ENCODE measurements around the gene EPHA4. TPM values are rescaled to one million over a fixed set of nuclear protein-coding genes. Genes with fewer than 3 reads are reported as not detected.

Gene EPHA4
- total RNA-seq, 1 experiment from 2014 or later, result 3.4 TPM

DNA sequence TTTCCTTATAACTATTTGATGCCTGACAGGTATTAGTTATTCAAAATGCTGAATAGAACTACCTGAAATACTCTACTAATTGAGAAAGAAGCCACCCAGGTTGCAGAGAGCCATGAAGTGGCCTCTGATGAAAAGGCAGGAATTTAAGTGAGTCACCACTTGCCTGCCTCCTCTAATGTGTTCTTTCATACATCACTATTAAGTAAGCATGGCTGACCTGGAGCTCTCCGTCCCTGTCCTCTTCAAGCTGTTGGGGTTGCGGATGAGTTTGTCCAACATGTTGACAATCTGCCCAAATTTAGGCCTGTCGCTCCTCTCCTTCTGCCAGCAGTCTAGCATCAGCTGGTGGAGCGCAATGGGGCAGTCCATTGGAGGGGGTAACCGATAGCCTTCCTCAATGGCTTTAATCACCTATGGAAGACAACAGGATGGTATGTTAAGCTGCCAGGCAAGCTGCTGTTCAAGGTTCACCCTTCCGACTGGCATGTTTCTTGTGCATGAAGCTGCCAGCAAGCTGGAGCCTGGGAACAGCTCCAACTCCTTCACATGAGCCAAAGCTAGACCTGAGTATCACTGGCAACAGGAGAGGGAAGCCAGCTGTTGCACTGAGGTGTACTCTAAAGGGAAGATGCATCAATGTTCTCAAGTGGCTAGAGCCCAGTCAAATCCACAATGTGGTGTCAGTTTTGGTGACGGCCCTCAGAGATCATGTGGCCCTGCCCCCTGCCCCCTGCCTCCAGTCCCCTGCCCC is 142.2 kb downstream of the EPHA4 start:
- no TSS peak for BruUV-seq (replicated peaks)
- CTCF ChIA-PET, result no interaction called here
- ATAC-seq, result no peak
- Histone ChIP-seq H3K36me3 (ENCODE audit: control insufficient read depth, insufficient read depth, low read length) (no peaks in the 10 kb centered on the region), H3K4me1 (ENCODE audit: control insufficient read depth, insufficient read depth, low read length) (no peaks in the 10 kb centered on the region), H3K27me3 (ENCODE audit: control insufficient read depth, insufficient read depth, low read length) (no peaks in the 10 kb centered on the region), H3K9me3 (ENCODE audit: control insufficient read depth, insufficient read depth, low read depth, low read length) (no peaks in the 10 kb centered on the region), H3K27ac (ENCODE audit: low read length) (no peak overlapping the region), H3K4me3 (ENCODE audit: low read depth in 2 of 2, low read length in 2 of 2) (no peak overlapping the region)
- TF ChIP-seq, protein P1, sequence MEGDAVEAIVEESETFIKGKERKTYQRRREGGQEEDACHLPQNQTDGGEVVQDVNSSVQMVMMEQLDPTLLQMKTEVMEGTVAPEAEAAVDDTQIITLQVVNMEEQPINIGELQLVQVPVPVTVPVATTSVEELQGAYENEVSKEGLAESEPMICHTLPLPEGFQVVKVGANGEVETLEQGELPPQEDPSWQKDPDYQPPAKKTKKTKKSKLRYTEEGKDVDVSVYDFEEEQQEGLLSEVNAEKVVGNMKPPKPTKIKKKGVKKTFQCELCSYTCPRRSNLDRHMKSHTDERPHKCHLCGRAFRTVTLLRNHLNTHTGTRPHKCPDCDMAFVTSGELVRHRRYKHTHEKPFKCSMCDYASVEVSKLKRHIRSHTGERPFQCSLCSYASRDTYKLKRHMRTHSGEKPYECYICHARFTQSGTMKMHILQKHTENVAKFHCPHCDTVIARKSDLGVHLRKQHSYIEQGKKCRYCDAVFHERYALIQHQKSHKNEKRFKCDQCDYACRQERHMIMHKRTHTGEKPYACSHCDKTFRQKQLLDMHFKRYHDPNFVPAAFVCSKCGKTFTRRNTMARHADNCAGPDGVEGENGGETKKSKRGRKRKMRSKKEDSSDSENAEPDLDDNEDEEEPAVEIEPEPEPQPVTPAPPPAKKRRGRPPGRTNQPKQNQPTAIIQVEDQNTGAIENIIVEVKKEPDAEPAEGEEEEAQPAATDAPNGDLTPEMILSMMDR (IDR thresholded peaks at IDR 0.05), result no peak
- no peak for TF ChIP-seq TCF7L2 (IDR thresholded peaks at IDR 0.05; ENCODE audit: low read depth, low read length)
- no peak for TF ChIP-seq REST (IDR thresholded peaks at IDR 0.05; ENCODE audit: insufficient read depth in 1 of 2, low read depth in 2 of 2, low read length in 1 of 2)
- POLR2A ChIA-PET, result no interaction called here
- in situ Hi-C loops (cut with HindIII; ENCODE audit: low pct_unique_long_range_greater_than_20kb, low sequenced_read_pairs), result no loop called here
- intact Hi-C loops (cut with micrococcal nuclease; ENCODE audit: unreplicated experiment), result no loop called here
- DNase-seq (ENCODE audit: low read depth, low spot score), result no peak

- BruUV-seq (replicated peaks), result no TSS peak
These were observed 143.2 kb downstream of the EPHA4 start for GRCh38 chr2:221428896-221429295.

More at GRCh38 chr2:221428896-221429295, 143.2 kb downstream of the EPHA4 start:
- ATAC-seq (no peak), DNase-seq (ENCODE audit: low read depth, low spot score) (no peak)
- POLR2A ChIA-PET, result no interaction called here
- in situ Hi-C loops (cut with HindIII; ENCODE audit: low pct_unique_long_range_greater_than_20kb, low sequenced_read_pairs), result no loop called here
- CTCF ChIA-PET, result no interaction called here
- Histone ChIP-seq H3K4me1 (ENCODE audit: control insufficient read depth, insufficient read depth, low read length) (no peaks in the 10 kb centered on the region), H3K36me3 (ENCODE audit: control insufficient read depth, insufficient read depth, low read length) (no peaks in the 10 kb centered on the region), H3K27ac (ENCODE audit: low read length) (no peak overlapping the region), H3K9me3 (ENCODE audit: control insufficient read depth, insufficient read depth, low read depth, low read length) (no peaks in the 10 kb centered on the region), H3K4me3 (ENCODE audit: low read depth in 2 of 2, low read length in 2 of 2) (no peak overlapping the region), H3K27me3 (ENCODE audit: control insufficient read depth, insufficient read depth, low read length) (no peaks in the 10 kb centered on the region)
- intact Hi-C loops (cut with micrococcal nuclease; ENCODE audit: unreplicated experiment), result no loop called here
- TF ChIP-seq REST (IDR thresholded peaks at IDR 0.05; ENCODE audit: insufficient read depth in 1 of 2, low read depth in 2 of 2, low read length in 1 of 2) (no peak), SIN3A (IDR thresholded peaks at IDR 0.05; ENCODE audit: borderline replicate concordance, insufficient read depth, low read depth, low read length) (no peak), POLR2AphosphoS5 (IDR thresholded peaks at IDR 0.05; ENCODE audit: low read depth, low read length) (no peak), TCF7L2 (IDR thresholded peaks at IDR 0.05; ENCODE audit: low read depth, low read length) (no peak)
- TF ChIP-seq, protein P1 (IDR thresholded peaks at IDR 0.05), result no peak

Data from Panc1 (cell line).